Measurements from ENCODE around the gene PCDHB6. TPM values are rescaled to one million over a fixed set of nuclear protein-coding genes. Genes with fewer than 3 reads are reported as not detected.
"Not testable (repeated sequence)": the region's sequence is repeated elsewhere in the genome, so short reads cannot be mapped to it uniquely, and the experiment has no call there.

Gene PCDHB6
- polyA plus RNA-seq, 4 donors = 2.5 to 4.5 (median 3.4) TPM

DNA sequence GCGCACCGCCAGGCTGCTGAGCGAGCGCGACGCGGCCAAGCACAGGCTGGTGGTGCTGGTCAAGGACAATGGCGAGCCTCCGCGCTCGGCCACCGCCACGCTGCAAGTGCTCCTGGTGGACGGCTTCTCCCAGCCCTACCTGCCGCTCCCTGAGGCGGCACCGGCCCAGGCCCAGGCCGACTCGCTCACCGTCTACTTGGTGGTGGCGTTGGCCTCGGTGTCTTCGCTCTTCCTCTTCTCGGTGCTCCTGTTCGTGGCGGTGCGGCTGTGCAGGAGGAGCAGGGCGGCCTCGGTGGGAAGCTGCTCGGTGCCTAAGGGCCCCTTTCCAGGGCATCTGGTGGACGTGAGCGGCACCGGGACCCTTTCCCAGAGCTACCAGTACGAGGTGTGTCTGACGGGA, 51.8 kb downstream of the PCDHB6 start:
- DNase-seq (ENCODE audit: low read depth in 4 of 4, low spot score in 3 of 4) = not testable (repeated sequence)

Other genes with a start within 250 kb of the PCDHB6 start
- gene PCDHAC1, start 223.8 kb upstream of the PCDHB6 start, polyA plus RNA-seq (ENCODE audit: insufficient read length in 4 of 4) = under 1 TPM; 0.09 to 0.52 (median 0.11) TPM
- gene PCDHAC2, start 183.6 kb upstream of the PCDHB6 start, polyA plus RNA-seq (ENCODE audit: insufficient read length in 4 of 4) = 1 to 10 TPM in 2 of 4 donors, under 1 TPM in 2; 0.62 to 1.6 (median 1.0) TPM
- under 1 TPM; 0.04 to 0.15 (median 0.10) TPM for gene PCDHB1, start 98.7 kb upstream of the PCDHB6 start, polyA plus RNA-seq (ENCODE audit: insufficient read length in 4 of 4)
- gene PCDHB2, start 55.4 kb upstream of the PCDHB6 start, polyA plus RNA-seq (ENCODE audit: insufficient read length in 4 of 4) = 1 to 10 TPM; 3.5 to 7.9 (median 6.0) TPM
- gene PCDHB3, start 49.6 kb upstream of the PCDHB6 start, polyA plus RNA-seq (ENCODE audit: insufficient read length in 4 of 4) = 1 to 10 TPM; 3.0 to 4.9 (median 3.5) TPM
- 1 to 10 TPM; 1.3 to 5.8 (median 2.2) TPM for gene PCDHB4, start 28.2 kb upstream of the PCDHB6 start, polyA plus RNA-seq (ENCODE audit: insufficient read length in 4 of 4)
- 10 to 100 TPM in 1 of 4 donors, 1 to 10 TPM in 3; 5.6 to 10.5 (median 8.0) TPM for gene PCDHB5, start 14.9 kb upstream of the PCDHB6 start, polyA plus RNA-seq (ENCODE audit: insufficient read length in 4 of 4)
- 1 to 10 TPM; 4.0 to 7.9 (median 5.6) TPM for gene PCDHB7, start 22.6 kb downstream of the PCDHB6 start, polyA plus RNA-seq (ENCODE audit: insufficient read length in 4 of 4)
- 1 to 10 TPM; 1.2 to 3.5 (median 2.7) TPM for gene PCDHB8, start 27.7 kb downstream of the PCDHB6 start, polyA plus RNA-seq (ENCODE audit: insufficient read length in 4 of 4)
- gene PCDHB16, start 32.3 kb downstream of the PCDHB6 start, polyA plus RNA-seq (ENCODE audit: insufficient read length in 4 of 4) = 1 to 10 TPM; 4.9 to 8.4 (median 5.7) TPM
- gene PCDHB9, start 37.1 kb downstream of the PCDHB6 start, polyA plus RNA-seq (ENCODE audit: insufficient read length in 4 of 4) = 1 to 10 TPM; 3.7 to 5.1 (median 4.5) TPM
- 10 to 100 TPM in 2 of 4 donors, 1 to 10 TPM in 2; 5.4 to 11.3 (median 8.3) TPM for gene PCDHB10, start 42.3 kb downstream of the PCDHB6 start, polyA plus RNA-seq (ENCODE audit: insufficient read length in 4 of 4)
- gene PCDHB11, start 49.6 kb downstream of the PCDHB6 start, polyA plus RNA-seq (ENCODE audit: insufficient read length in 4 of 4) = 1 to 10 TPM; 4.9 to 7.0 (median 6.5) TPM
- gene PCDHB12, start 58.7 kb downstream of the PCDHB6 start, polyA plus RNA-seq (ENCODE audit: insufficient read length in 4 of 4) = 1 to 10 TPM; 4.9 to 8.6 (median 5.5) TPM
- gene PCDHB13, start 63.9 kb downstream of the PCDHB6 start, polyA plus RNA-seq (ENCODE audit: insufficient read length in 4 of 4) = 1 to 10 TPM; 5.5 to 8.1 (median 5.9) TPM
- 10 to 100 TPM in 3 of 4 donors, 1 to 10 TPM in 1; 9.9 to 13.5 (median 10.6) TPM for gene PCDHB14, start 73.3 kb downstream of the PCDHB6 start, polyA plus RNA-seq (ENCODE audit: insufficient read length in 4 of 4)
- gene PCDHB15, start 95.3 kb downstream of the PCDHB6 start, polyA plus RNA-seq (ENCODE audit: insufficient read length in 4 of 4) = 10 to 100 TPM; 14.7 to 17.6 (median 16.6) TPM
- gene SLC25A2, start 154.0 kb downstream of the PCDHB6 start, polyA plus RNA-seq (ENCODE audit: insufficient read length in 4 of 4) = under 1 TPM in 1 of 4 donors, not detected in 3; 0.17 TPM
- 100 to 1,000 TPM; 142 to 184 (median 157) TPM for gene TAF7, start 170.7 kb downstream of the PCDHB6 start, polyA plus RNA-seq (ENCODE audit: insufficient read length in 4 of 4)
- gene PCDHGA1, start 180.5 kb downstream of the PCDHB6 start, polyA plus RNA-seq (ENCODE audit: insufficient read length in 4 of 4) = 1 to 10 TPM in 1 of 4 donors, under 1 TPM in 3; 0.47 to 1.1 (median 0.84) TPM
- gene PCDHGA2, start 188.7 kb downstream of the PCDHB6 start, polyA plus RNA-seq (ENCODE audit: insufficient read length in 4 of 4) = 10 to 100 TPM in 1 of 4 donors, 1 to 10 TPM in 3; 5.0 to 12.8 (median 7.0) TPM
- gene PCDHGA3, start 193.8 kb downstream of the PCDHB6 start, polyA plus RNA-seq (ENCODE audit: insufficient read length in 4 of 4) = 1 to 10 TPM; 2.3 to 6.2 (median 3.8) TPM
- gene PCDHGB1, start 200.0 kb downstream of the PCDHB6 start, polyA plus RNA-seq (ENCODE audit: insufficient read length in 4 of 4) = 1 to 10 TPM; 1.7 to 2.1 (median 1.9) TPM
- 1 to 10 TPM; 2.3 to 4.6 (median 2.4) TPM for gene PCDHGA4, start 205.0 kb downstream of the PCDHB6 start, polyA plus RNA-seq (ENCODE audit: insufficient read length in 4 of 4)
- 1 to 10 TPM; 3.5 to 5.2 (median 3.8) TPM for gene PCDHGB2, start 209.9 kb downstream of the PCDHB6 start, polyA plus RNA-seq (ENCODE audit: insufficient read length in 4 of 4)
- 1 to 10 TPM; 2.2 to 6.1 (median 2.6) TPM for gene PCDHGA5, start 214.1 kb downstream of the PCDHB6 start, polyA plus RNA-seq (ENCODE audit: insufficient read length in 4 of 4)
- 1 to 10 TPM; 1.5 to 2.8 (median 2.3) TPM for gene PCDHGB3, start 220.2 kb downstream of the PCDHB6 start, polyA plus RNA-seq (ENCODE audit: insufficient read length in 4 of 4)
- gene PCDHGA6, start 223.8 kb downstream of the PCDHB6 start, polyA plus RNA-seq (ENCODE audit: insufficient read length in 4 of 4) = 10 to 100 TPM in 1 of 4 donors, 1 to 10 TPM in 3; 4.9 to 11.1 (median 7.1) TPM
- gene PCDHGA7, start 232.7 kb downstream of the PCDHB6 start, polyA plus RNA-seq (ENCODE audit: insufficient read length in 4 of 4) = 1 to 10 TPM; 1.8 to 2.5 (median 2.1) TPM
- gene PCDHGB4, start 237.6 kb downstream of the PCDHB6 start, polyA plus RNA-seq (ENCODE audit: insufficient read length in 4 of 4) = 1 to 10 TPM; 5.0 to 7.4 (median 5.5) TPM
- under 1 TPM; 0.40 to 0.56 (median 0.44) TPM for gene PCDHGA8, start 242.6 kb downstream of the PCDHB6 start, polyA plus RNA-seq (ENCODE audit: insufficient read length in 4 of 4)
- gene PCDHGB5, start 247.9 kb downstream of the PCDHB6 start, polyA plus RNA-seq (ENCODE audit: insufficient read length in 4 of 4) = 10 to 100 TPM in 1 of 4 donors, 1 to 10 TPM in 3; 9.6 to 10.3 (median 9.8) TPM

Measured in left renal pelvis (tissue), 4 donors.